Measurements from ENCODE around the gene PLCXD1.
"Not testable (repeated sequence)": the region's sequence is repeated elsewhere in the genome, so short reads cannot be mapped to it uniquely, and the experiment has no call there.

PLCXD1 gene, protein sequence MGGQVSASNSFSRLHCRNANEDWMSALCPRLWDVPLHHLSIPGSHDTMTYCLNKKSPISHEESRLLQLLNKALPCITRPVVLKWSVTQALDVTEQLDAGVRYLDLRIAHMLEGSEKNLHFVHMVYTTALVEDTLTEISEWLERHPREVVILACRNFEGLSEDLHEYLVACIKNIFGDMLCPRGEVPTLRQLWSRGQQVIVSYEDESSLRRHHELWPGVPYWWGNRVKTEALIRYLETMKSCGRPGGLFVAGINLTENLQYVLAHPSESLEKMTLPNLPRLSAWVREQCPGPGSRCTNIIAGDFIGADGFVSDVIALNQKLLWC

DNA sequence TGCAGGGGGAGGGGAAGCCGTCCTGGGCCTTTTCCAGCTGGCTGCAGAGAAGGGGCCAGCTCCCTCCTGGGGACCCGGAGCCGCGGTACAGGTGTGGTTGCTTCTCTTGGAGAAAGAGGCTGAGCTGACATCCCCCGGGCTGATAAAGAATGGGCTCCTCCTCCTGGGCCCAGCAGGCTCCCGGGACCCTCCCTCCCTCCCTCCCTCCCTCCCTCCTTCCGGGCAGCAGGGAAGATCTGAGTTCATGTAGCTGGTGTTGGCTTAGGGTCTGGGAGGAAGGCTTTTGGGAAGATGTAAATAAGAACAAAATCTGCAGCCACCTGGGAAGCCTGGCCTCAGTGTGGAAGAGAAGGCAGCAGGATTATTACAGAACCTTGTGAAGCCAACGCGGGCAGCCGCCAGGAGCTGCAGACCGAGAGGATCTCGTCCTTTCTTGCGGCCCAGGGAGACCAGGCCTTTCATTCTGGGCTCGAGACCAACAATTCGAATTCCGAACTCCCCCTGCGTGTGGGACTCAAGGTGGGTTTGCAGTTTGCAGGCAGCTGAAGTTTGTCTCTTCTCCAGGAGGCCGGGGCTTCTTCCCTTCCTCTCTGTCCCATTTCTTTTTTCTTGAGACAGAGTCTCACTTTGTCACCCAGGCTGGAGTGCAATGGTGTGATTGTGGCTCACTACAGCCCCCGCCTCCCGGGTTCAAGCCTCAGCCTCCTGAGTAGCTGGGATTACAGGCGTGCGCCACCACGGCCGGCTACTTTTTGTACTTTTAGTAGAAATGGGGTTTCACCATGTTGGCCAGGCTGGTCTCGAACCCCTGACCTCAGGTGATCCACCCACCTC, at the start of gene PLCXD1:
TSS of gene PLCXD1 (plus strand) at position 216 of the 834 bp plus-strand sequence. CDS start 2,807 bp downstream, outside the sequence.
- no peak for DNase-seq

DNA sequence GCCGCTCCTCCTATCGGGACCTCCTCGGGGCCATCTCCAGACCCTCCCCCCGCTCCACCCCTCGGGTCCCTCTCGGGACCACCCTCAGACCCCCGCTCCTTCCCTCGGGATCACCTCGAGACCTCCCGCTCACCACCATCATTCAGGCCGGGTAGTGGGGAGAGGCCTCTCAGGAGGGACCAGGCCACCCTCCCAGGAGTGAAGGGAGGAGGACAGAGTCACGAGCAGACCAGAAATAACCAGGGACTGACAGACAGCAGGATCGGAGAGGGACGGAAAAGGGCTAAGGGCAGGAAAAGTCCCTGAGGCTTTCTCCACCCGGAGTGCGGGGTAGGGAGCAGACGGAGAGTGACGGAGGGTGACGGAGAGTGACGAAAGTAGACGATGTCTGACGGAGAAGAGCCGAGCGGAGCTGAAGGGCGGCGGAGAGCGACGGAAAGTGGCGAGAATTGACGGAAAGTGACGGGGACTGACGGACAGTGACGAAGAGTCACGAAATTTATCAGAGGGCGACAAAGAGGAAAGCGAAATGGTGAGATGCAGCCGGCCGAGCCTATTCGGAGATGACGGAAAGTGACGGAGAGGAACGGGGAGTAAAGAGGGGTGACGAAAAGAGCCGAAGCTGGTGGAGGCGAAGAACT, 49.4 kb upstream of the PLCXD1 start:
- DNase-seq = not testable (repeated sequence)

DNA sequence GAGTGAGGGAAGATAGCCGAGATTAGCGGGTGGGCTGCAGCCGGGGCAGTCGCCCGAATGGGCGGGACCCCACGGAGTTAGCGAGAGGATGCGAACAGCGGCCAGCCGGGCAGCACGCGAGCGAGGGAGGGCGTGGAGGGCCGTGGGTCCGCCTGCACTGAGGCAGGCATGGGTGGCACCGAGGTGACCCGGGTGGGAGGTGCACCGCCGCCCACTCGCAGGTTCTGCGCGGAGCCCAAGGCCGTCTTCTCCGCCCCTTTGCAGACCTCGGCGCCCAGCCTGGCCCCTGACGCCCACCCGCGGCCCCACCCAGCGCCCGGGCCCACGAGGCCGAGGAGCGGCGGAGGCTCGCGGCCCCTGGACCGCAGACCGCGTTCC, 48.9 kb upstream of the PLCXD1 start:
- DNase-seq = not testable (repeated sequence)

DNA sequence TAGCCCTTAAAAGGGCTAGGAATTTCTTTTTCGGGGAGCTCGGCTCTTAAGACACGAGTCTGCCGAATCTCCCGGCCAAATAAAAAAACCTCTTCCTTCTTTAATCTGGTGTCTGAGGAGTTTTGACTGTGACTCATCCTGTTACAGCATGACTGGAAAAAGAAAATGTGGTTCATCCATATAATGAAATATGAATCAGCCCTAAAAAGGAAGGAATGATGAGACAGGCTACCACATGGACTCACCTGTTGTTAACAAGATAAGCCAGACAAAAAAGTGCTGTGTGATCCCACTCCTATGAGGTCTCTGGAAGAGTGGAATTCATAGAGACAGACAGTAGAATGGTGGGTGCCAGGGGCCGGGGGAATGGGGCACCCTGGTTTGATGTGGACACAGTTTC, 45.0 kb upstream of the PLCXD1 start:
- DNase-seq = not testable (repeated sequence)

DNA sequence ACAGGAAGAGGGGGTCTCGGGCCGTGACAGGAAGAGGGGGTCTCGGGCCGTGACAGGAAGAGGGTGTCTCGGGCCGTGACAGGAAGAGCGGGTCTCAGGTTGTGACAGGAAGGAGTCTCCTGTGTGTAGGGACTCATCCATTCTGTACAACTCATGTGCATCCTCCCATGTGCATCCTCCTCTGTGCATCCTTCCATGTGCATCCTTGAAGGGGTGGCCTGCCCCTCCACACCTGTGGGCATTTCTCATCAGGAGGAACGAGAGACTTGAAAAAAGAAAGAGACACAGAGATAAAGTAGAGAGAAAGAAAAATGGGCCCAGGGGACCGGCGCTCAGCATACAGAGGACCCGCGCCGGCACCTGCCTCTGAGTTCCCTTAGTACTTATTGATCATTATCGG, 30.2 kb upstream of the PLCXD1 start:
- no peak for DNase-seq

DNA sequence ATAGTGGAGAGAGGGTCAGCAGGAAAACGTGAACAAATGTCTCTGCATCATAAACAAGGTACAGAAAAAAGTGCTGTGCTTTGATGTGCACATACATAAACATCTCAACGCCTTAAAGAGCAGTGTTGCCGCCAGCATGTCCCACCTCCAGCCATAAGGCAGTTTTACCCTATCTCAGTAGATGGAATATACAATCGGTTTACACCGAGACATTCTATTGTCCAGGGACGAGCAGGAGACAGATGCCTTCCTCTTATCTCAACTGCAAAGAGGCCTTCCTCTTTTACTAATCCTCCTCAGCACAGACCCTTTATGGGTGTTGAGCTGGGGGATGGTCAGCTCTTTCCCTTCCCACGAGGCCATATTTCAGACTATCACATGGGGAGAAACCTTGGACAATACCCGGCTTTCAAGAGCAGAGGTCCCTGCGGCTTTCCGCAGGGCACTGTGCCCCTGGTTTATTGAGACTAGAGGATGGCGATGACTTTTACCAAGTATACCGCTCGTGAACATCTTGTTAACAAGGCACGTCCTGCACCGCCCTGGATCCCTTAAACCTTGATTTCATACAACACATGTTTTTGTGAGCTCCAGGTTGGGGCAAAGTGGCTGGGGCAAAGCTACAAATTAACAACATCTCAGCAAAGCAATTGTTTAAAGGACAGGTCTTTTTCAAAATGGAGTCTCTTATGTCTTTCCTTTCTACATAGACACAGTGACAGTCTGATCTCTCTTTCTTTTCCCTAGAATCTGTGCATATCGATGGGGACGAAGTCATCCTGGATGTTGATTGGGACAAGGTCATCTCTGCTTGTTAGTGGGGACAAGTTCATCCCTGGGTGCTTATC, 29.6 kb upstream of the PLCXD1 start:
- not testable (repeated sequence) for DNase-seq

DNA sequence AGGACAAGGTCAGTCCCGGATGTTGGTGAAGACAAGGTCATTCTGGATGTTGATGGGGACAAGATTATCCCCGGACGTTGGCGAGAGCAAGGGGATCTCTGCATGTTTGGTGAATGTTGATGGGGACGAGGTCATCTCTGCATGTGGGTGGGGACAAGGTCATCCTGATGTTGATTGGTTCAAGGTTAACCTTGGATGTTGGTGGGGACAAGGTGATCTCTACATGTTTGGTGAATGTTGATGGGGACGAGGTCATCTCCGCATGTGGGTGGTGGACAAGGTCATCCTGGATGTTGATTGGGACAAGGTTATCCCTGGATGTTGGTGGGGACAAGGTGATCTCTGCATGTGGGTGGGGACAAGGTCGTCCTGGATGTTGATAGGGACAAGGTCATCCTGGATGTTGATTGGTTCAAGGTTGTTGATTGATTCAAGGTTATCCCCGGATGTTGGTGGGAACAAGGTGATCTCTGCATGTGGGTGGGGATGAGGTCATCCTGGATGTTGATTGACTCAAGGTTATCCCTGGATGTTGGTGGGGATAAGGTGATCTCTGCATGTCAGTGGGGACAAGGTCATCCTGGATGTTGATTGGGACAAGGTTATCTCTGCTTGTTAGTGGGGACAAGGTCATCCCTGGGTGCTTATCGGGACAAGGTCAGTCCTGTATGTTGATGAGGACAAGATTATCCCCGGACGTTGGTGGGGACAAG, 28.8 kb upstream of the PLCXD1 start:
- no peak for DNase-seq

DNA sequence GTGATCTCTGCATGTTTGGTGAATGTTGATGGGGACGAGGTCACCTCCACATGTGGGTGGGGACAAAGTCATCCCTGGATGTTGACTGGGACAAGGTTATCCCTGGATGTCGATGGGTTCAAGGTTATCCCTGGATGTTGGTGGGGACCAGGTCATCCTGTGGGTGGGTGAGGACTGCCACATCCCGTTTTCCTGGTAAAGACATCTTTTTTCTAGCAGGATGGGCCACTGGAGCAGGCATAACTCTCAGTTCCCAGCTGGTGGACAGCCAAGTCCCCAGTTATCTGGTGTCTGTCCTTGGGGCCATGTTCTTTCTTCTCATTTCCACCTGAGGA, 28.3 kb upstream of the PLCXD1 start:
- DNase-seq = no peak

DNA sequence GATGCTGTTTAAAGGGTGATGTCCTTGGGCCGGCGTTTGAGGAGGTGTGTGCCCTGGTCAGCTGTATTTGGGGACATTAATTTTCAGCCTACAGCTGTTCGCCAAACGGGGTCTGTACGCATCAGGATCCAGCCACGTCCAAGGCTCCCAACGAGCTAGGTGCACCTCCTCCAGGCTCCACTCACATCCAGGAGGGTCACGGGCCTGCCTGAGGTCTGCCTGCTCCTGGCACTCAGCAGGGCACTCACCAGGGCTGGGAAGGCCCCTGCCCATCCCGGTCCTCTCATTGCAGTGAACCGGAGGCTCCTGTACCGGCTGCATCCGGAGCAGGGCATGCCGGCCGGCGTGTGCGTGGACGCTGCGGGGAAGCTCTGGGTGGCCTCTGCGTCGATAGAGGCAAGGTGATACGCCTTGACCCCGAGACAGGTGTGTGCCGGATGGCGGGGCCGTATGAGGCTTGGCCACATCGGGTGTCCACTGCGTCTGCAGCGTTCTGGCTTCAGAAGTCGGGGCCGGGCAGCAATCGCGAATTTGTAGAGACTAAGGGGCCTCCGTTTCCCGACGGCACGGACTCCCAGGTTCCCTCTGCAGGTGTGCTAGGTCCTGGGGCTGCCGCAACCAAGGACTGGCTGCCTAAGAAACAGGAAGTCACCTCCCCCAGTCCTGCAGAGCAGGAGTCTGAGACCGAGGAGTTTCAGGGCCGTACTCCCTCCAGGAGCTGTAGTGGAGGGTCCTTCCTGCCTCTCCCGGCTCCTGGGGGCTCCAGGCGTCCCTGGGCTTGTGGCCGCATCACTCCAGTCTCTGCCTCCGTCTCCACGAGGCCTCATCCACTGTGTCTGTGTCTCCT, 27.5 kb upstream of the PLCXD1 start:
- DNase-seq = no peak

DNA sequence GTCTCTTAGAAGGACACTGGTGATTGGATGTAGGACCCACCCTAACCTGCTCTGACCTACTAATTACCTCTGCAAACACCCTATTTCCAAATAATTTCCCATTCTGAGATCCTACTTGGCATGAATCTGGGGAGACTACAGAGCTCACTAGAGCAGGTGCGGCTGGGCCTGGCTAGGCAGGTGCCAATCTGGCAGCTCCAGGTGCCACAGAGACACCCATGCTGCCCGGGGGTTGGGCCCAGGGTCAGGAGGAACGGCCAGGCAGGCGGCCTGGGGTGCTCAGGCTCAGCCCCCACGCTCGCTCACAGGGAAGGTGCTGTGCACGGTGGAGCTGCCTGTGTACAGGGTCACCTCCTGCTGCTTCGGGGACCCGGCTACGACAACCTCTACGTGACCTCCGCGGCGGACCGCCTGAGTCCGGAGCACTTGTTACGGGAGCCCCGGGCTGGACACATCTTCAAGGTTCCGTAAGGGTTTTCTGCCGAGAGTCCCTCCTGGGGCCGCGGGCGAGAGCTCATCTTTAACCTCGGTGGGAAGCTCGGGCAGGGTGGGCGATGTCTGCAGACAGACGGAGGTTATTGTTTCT, 26.5 kb upstream of the PLCXD1 start:
- DNase-seq = no peak

DNA sequence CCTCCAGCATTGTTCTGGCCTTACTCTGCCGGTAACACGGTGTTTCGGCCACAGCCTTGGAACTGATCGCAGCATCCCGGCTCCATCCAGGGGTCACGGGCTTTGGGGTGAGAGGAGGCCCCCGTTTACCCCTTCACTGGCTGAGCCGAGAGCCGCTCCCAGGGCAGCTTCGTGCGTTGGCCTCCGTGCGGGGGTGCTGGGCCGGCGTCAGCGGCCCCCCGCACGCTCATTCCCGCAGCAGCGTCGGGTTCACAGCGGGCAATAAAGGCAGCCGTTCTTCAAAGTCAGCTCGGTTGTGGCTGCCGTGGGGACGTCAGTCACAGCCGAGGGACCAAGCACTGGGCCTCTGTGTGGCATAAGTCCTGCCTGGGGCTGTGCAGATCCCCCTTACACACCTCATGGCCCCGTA, 25.3 kb upstream of the PLCXD1 start:
- DNase-seq = no peak

DNA sequence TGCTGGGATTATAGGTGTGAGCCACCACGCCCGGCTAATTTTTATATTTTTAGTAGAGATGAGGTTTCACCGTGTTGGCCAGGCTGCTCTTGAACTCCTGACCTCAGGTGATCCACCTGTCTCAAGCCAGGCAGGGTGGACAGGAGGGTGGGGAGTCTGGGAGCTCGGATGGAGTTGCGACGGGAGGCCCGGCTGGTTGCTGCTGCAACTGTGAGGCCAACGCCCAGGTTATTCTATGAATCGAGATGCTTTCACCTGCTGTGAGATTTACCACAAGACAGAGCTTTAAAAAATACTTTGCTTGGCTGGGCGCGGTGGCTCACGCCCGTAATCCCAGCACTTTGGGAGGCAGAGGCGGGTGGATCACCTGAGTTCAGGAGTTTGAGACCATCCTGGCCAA, 24.1 kb upstream of the PLCXD1 start:
- DNase-seq = not testable (repeated sequence)

DNA sequence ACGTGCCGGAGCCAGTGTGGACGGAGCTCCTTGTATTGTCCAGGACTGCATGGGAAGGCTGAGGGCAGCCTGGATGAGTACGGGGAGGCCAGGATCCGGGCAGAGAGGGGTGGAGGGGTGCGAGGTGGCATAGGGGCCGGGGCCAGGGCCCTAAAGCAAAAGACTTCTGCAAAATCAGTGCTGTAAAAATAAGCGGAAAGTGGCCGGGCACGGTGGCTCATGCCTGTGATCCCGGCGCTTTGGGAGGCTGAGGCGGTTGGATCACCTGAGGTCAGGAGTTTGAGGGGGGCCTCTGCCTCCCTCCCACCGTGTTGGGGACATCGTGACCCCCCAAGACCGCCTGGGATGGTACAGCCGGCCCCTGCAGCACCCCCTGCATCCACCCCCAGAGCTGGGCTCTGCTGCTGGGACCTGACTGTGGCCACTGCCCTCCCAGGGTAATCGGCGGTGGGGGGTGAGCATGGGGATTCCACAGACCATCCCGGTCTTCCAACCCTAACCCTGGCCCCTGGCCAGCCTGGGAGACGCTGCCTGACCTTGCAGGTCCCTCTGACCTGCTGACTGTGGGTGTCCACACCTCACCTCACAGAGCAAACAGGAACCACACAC, 23.4 kb upstream of the PLCXD1 start:
- DNase-seq = no peak

DNA sequence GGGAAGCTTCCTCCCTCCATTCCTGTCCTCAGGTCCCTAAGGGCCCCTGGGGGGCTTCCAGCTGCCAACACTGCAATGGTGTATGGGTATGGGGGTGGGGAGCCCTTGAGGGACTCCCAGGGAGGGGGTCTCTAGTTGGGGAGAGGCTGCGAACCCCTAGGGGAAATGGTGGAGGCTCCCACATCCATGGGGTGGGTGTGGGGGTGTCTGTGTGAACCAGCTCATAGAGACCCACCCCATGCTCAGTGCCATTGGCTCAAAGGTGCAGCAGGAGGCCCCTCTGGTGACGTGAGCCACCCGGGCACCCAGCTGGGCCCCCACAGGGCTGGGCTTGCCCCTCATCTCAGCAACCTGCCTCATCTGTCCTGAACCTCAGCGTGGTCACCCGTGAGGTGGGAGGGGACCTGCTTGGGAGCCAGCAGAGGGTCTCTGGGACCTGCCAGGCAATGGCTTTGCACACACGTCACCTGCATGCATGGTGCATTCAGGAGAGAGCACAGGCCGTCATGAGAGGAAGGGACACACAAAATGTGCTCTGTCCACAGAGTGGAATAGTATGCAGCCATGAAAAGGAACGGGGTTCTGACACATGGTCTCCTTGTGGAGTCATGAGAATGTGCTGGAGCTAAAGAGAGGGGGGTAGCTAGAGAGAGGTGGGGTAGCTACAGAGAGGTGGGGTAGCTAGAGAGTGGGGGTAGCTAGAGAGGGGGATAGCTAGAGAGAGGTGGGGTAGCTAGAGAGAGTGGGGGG, 22.7 kb upstream of the PLCXD1 start:
- no peak for DNase-seq

DNA sequence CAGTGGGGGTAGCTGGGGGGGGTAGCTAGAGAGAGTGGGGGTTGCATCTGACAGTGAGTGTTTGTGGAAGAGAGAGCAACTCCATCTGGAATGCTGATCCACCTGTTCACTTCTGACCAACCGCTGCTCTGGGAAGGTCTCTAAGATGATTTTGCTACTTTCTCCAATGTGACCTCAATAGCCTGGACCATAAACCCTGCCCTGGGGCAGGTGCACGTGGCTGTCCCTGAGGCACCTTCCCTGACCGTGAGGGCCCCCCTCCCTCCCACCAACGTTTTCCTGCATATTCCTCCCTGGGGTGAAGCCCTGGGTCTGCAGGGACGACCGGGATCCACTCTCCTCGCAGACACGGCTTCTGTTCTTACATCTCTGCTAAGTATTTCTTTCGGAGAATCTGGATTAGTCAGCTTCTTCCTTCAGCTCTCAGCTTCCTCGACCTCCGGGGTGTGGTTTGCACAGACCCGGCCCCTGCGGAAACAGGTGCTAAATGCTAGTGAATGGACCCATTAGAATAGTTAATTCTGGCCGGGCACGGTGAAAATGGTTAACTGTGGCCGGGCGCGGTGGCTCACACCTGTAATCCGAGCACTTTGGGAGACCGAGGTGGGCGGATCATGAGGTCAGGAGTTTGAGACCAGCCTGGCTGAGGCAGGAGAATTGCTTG, 21.4 kb upstream of the PLCXD1 start:
- no peak for DNase-seq

DNA sequence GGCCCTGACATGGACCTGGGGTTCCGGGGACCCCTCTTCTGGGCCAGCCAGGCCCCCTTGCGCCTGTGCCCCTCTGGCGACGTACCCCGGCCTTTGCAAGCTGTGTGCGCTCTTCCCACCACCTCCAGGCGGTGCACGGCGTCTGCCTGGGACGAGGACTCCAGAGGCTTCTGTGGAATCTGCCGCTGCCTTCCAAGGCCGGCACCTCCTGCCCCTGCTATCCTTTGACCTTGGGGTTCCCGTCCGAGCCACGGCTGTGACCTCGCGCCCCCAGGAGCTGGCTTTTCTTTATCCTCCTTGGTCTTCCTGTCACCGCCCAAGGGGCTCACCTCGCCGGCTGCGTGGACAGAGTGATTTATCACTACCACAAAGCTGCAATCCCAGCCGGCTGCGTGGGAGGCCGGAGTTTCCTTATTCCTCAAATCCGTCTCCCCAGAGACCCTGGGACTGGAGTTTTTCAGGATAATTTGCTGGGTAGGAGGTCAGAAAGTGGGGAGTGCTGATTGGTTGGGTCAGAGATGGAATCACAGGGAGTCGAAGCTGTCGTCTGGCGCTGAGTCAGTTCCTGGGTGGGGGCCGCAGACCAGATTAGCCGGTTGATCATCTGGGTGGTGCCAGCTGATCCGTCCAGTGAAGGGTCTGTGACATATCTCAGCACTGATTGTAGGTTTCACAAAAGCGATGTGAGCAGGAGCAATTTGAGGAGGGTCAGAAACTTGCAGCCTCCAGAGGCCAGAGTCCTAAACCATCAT, 19.8 kb upstream of the PLCXD1 start:
- DNase-seq = no peak

DNA sequence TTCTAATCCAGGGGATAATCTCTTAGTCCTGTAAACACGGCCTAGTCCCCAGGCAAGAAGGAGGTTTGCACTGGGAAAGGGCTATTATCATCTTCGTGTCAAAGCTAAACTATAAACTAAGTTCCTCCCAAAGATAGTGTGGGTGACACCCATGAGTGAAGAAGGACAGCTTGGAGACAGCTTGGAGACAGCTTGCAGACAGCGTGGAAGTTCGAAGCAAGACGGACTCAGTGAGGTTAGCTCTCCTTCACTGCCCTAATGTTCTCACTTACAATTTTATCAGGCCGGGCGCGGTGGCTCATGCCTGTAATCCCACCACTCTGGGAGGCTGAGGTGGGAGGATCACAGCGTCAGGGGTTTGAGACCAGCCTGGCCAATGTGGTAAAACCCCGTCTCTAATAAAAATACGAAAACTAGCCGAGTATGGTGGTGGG, 19.2 kb upstream of the PLCXD1 start:
- no peak for DNase-seq

DNA sequence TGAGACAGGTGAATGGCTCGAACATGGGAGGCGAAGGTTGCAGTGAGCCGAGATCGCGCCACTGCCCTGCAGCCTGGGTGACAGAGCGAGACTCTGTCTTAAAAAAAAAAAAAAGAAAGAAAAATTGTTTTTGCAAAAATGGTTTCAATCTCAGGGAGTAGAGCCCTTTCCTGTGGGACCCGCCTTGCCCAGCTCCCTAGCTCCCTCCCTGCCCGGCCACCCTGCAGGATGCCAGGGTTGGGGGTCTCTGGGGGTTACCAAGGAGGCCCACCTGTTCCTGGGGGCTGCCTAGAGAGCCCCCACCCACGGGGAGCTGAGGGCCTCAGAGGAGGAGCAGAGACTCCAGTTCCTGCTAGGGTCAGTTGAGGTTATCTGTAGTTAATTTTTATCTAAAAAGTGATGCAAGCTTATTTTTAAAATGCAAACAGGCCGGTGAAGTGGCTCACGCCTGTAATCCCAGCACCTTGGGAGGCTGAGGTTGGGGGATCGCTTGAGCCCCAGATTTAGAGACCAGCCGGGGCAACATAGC, 18.7 kb upstream of the PLCXD1 start:
- DNase-seq = no peak
